Endometrial microvascular endothelial cells (primary cell): ENCODE results near the gene PRDM2. TPM values are rescaled to one million over a fixed set of nuclear protein-coding genes. Genes with fewer than 3 reads are reported as not detected.
"Not testable (repeated sequence)": the region's sequence is repeated elsewhere in the genome, so short reads cannot be mapped to it uniquely, and the experiment has no call there.

Experiments used
- in situ Hi-C: cut with HindIII; loops from 2 replicates; pipeline ENCODE4 v1.10.0; 2017; ENCODE audit warnings: low sequenced_read_pairs, low pct_unique_long_range_greater_than_20kb; ENCODE audit errors: inconsistent ontology term
- total RNA-seq: library from RNA; depleted of rRNA; stranded (reverse); fragments of >200 nt; gene quantifications from one replicate; pipeline ENCODE4 v1.2.3, GENCODE V29; 2015; ENCODE audit errors: inconsistent ontology term

PRDM2 gene
- total RNA-seq = 8.8 TPM

GRCh38 chr1:13699936-13700520 is at the start of gene PRDM2:
TSS of gene PRDM2 (plus strand) at chr1:13700188. CDS start at chr1:13715606, 15,418 bp downstream.
- in situ Hi-C loops = no loop called here

GRCh38 chr1:13651279-13651678 is 48.7 kb upstream of the PRDM2 start:
- in situ Hi-C loops = no loop called here

GRCh38 chr1:13652238-13652637 is 47.8 kb upstream of the PRDM2 start:
- in situ Hi-C loops = no loop called here

- in situ Hi-C loops = no loop called here
Measured at GRCh38 chr1:13661539-13661938, 38.4 kb upstream of the PRDM2 start.

- in situ Hi-C loops = no loop called here
Measured at GRCh38 chr1:13662493-13662892, 37.5 kb upstream of the PRDM2 start.

GRCh38 chr1:13663969-13664368 is 36.0 kb upstream of the PRDM2 start:
- in situ Hi-C loops = no loop called here

- in situ Hi-C loops = no loop called here
Measured at GRCh38 chr1:13664451-13664850, 35.5 kb upstream of the PRDM2 start.

- in situ Hi-C loops = no loop called here
Measured at GRCh38 chr1:13666317-13666716, 33.7 kb upstream of the PRDM2 start.

- in situ Hi-C loops = no loop called here
Measured at GRCh38 chr1:13667691-13668090, 32.3 kb upstream of the PRDM2 start.

GRCh38 chr1:13674377-13674776 is 25.6 kb upstream of the PRDM2 start:
- in situ Hi-C loops = no loop called here

GRCh38 chr1:13675151-13675651 is 24.8 kb upstream of the PRDM2 start:
- in situ Hi-C loops = no loop called here

GRCh38 chr1:13677896-13678295 is 22.1 kb upstream of the PRDM2 start:
- in situ Hi-C loops = no loop called here

- in situ Hi-C loops = no loop called here
Measured at GRCh38 chr1:13679651-13680050, 20.3 kb upstream of the PRDM2 start.

- in situ Hi-C loops = not testable (repeated sequence)
Measured at GRCh38 chr1:13680609-13681008, 19.4 kb upstream of the PRDM2 start.

- in situ Hi-C loops = no loop called here
Measured at GRCh38 chr1:13681921-13682320, 18.1 kb upstream of the PRDM2 start.

GRCh38 chr1:13682444-13682843 is 17.5 kb upstream of the PRDM2 start:
- in situ Hi-C loops = no loop called here

- in situ Hi-C loops = no loop called here
Measured at GRCh38 chr1:13683206-13683605, 16.8 kb upstream of the PRDM2 start.

GRCh38 chr1:13687151-13687715 is 12.8 kb upstream of the PRDM2 start:
- in situ Hi-C loops = no loop called here

- in situ Hi-C loops = not testable (repeated sequence)
Measured at GRCh38 chr1:13693094-13693493, 6.9 kb upstream of the PRDM2 start.

- in situ Hi-C loops = no loop called here
Measured at GRCh38 chr1:13694886-13695684, 4.9 kb upstream of the PRDM2 start.
